Testis (tissue), 3 donors: ENCODE measurements around the gene NETO1. TPM values are rescaled to one million over a fixed set of nuclear protein-coding genes. Genes with fewer than 3 reads are reported as not detected.

Experiments used
- DNase-seq: peaks from one replicate; pipeline ENCODE4 v3.0.0-alpha.2; 2019
- H3K27ac ChIP-seq, 2 donors: fragments of 200-600 bp; sonication (generic); one replicate each; pipeline ENCODE4 v1.5.1; 2019
- H3K27me3 ChIP-seq: fragments of 200-600 bp; sonication (generic); one replicate; pipeline ENCODE4 v1.5.1; 2019
- H3K36me3 ChIP-seq: fragments of 200-600 bp; sonication (generic); one replicate; pipeline ENCODE4 v1.5.1; 2017; ENCODE audit warnings: low read depth; ENCODE audit errors: missing control alignments
- H3K4me1 ChIP-seq: fragments of 200-600 bp; sonication (generic); one replicate; pipeline ENCODE4 v1.5.1; 2019
- H3K4me3 ChIP-seq, 2 donors: fragments of 200-600 bp; sonication (generic); one replicate each; pipeline ENCODE4 v1.5.1; 2017 to 2019
- H3K9me3 ChIP-seq: fragments of 200-600 bp; sonication (generic); one replicate; pipeline ENCODE4 v1.5.1; 2017
- CTCF ChIP-seq, 3 experiments: fragments of 450-650 bp in 2 of 3; fragments of 200-600 bp in 1 of 3; sonication (generic) in 1 of 3; IDR thresholded peaks; one replicate each; pipeline ENCODE4 v1.5.1; 2016 to 2019; ENCODE audit warnings: antibody characterized with exemption in 3 of 3, mild to moderate bottlenecking in 2 of 3, moderate library complexity in 1 of 3
- POLR2A ChIP-seq: fragments of 450-650 bp; IDR thresholded peaks from one replicate; pipeline ENCODE4 v1.6.1; 2017; ENCODE audit warnings: antibody characterized with exemption, mild to moderate bottlenecking, moderate library complexity
- WGBS, 2 donors: methylation state at CpG; one replicate each; pipeline ENCODE4 v1.1.5; 2018; 5-methylcytosine and 5-hydroxymethylcytosine counted together
- intact Hi-C: fragments of 100-400 bp; cut with DNase I; formaldehyde crosslinking; loops from one replicate; pipeline ENCODE4 v1.15.1; 2023; ENCODE audit warnings: low total_unique reads
- polyA plus RNA-seq: library from polyadenylated mRNA; stranded (reverse); fragments of 350-450 nt; fragmentation: Illumina TruSeq; extraction: RNeasy Lipid Tissue Mini Kit (QIAGEN cat#74804); gene quantifications from one replicate; pipeline ENCODE4 v1.2.3, GENCODE V29; 2014; ENCODE audit warnings: low read depth, low replicate concordance; ENCODE audit not compliant: insufficient read depth
- total RNA-seq, 2 donors: library from RNA; depleted of rRNA; stranded (reverse); fragments of >200 nt; gene quantifications; one replicate each; pipeline ENCODE4 v1.2.3, GENCODE V29; 2016

NETO1 gene
- total and polyA plus RNA-seq, 3 donors from 2014 or later = 0.83 to 5.5 (median 4.2) TPM

- H3K27me3 ChIP-seq = no peaks in the 10 kb centered on the region
- H3K27ac ChIP-seq = no peak overlapping the region
- WGBS, 2 donors = 60 to 64% methylated on average over 9 of the region's 9 CpGs
- no peaks in the 10 kb centered on the region for H3K36me3 ChIP-seq
- DNase-seq = no peak
- H3K4me1 ChIP-seq = no peaks in the 10 kb centered on the region
- intact Hi-C loops = no loop called here
- H3K9me3 ChIP-seq = no peaks in the 10 kb centered on the region
- H3K4me3 ChIP-seq = no peak overlapping the region
- TF ChIP-seq POLR2A = no peak
- no peak for TF ChIP-seq CTCF (IDR thresholded peaks at IDR 0.05)
Observed at GRCh38 chr18:72826736-72827135, 41.1 kb downstream of the NETO1 start.

DNA sequence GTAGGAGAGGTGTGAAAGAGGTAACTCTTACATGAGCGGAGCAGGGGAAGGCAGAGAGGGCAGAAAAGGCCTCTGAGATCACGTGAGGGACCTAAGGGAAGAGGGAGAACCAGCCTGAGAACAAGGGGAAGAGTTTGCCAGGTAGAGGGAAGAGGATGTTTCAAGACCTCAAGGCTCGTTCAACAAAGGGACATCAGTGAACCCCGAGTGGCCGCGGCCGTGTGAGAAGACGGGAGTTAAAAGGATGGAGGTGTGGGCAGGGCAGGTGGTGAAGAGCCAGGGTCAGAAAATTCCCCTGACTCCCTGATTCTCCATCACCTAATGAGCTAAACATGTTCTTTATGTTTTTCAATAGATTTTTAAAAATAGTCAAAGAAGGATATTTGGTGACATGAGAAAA, 44.4 kb downstream of the NETO1 start:
- intact Hi-C loops = no loop called here
- WGBS, 2 donors = 82 to 95% methylated on average over 8 of the region's 8 CpGs
- TF ChIP-seq POLR2A (no peak), CTCF (IDR thresholded peaks at IDR 0.05) (no peak)
- no peak for DNase-seq
- Histone ChIP-seq H3K4me3 (no peak overlapping the region), H3K27me3 (no peaks in the 10 kb centered on the region), H3K4me1 (no peaks in the 10 kb centered on the region), H3K27ac (no peak overlapping the region), H3K9me3 (no peaks in the 10 kb centered on the region), H3K36me3 (no peaks in the 10 kb centered on the region)

- no peaks in the 10 kb centered on the region for H3K27me3 ChIP-seq
- no peak for DNase-seq
- TF ChIP-seq CTCF (IDR thresholded peaks at IDR 0.05) = no peak
- H3K27ac ChIP-seq = no peak overlapping the region
- H3K4me3 ChIP-seq = no peak overlapping the region
- WGBS, 2 donors = 84 to 89% methylated on average over 13 of the region's 13 CpGs
- no peaks in the 10 kb centered on the region for H3K4me1 ChIP-seq
- no peaks in the 10 kb centered on the region for H3K9me3 ChIP-seq
- intact Hi-C loops = no loop called here
- H3K36me3 ChIP-seq = no peaks in the 10 kb centered on the region
Observed at GRCh38 chr18:72822202-72822601, 45.6 kb downstream of the NETO1 start.

- H3K27ac ChIP-seq = no peak overlapping the region
- no peaks in the 10 kb centered on the region for H3K27me3 ChIP-seq
- TF ChIP-seq POLR2A = no peak
- no peak for TF ChIP-seq CTCF (IDR thresholded peaks at IDR 0.05)
- WGBS, 2 donors = 82 to 88% methylated on average over 7 of the region's 7 CpGs
- DNase-seq = no peak
- no peaks in the 10 kb centered on the region for H3K4me1 ChIP-seq
- no peak overlapping the region for H3K4me3 ChIP-seq
- H3K9me3 ChIP-seq = no peaks in the 10 kb centered on the region
- no peaks in the 10 kb centered on the region for H3K36me3 ChIP-seq
- intact Hi-C loops = no loop called here
Observed at GRCh38 chr18:72820571-72820970, 47.2 kb downstream of the NETO1 start.

DNA sequence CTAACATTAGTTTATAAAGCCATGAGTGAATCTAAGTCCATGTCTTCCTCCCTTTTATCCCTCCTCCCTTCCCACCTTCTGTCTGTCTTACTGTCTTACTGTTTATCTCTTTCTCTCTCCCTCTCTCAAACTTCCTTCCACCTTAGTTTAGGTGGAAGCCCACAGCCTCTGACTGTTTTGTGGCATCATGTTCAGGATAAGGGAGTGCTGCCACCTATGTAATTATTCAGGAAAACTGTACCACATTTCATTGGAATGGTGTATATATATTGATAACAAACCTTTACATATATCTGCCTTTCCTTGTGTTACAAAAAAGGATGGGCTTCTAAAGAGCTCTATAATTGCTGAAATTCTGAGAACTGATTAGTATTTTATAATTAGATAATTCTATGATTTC, 48.7 kb downstream of the NETO1 start:
- Histone ChIP-seq H3K9me3 (no peaks in the 10 kb centered on the region), H3K27me3 (no peaks in the 10 kb centered on the region), H3K36me3 (no peaks in the 10 kb centered on the region), H3K4me3 (no peak overlapping the region), H3K27ac (no peak overlapping the region), H3K4me1 (no peaks in the 10 kb centered on the region)
- intact Hi-C loops = no loop called here
- TF ChIP-seq POLR2A (no peak), CTCF (IDR thresholded peaks at IDR 0.05) (no peak)
- DNase-seq = no peak
